ENCODE data around the gene SLC4A8.

Gene SLC4A8

DNA sequence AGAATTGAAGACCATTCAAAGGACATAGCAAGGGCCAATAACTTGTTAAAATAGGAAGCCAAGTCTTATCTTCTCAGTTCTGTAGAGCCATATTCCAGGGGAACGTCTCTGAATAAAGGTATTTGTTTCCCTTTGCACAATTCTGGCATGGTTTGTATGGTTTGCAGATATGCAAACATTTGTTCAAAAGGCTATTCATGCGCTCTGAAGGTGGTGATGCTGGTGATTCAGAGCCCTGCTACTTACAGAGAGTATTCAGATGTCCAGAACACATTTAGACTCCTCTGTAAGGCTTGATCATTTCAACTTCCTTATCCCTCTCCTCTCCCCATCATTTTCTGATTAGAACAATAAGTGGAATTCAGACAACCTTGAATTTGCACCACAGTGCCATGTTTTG lies 35.9 kb downstream of the SLC4A8 start:
- Histone ChIP-seq H3K4me3 (ENCODE audit: low read depth in 1 of 2, low read length in 2 of 2) (no peak overlapping the region), H3K4me2 (ENCODE audit: insufficient read depth, low read length) (no peak overlapping the region), H3K79me2 (ENCODE audit: insufficient read depth, low read length) (no peaks in the 10 kb centered on the region), H2AFZ (ENCODE audit: low read depth, low read length) (no peak overlapping the region), H3K27ac (ENCODE audit: low read length) (no peak overlapping the region), H3K36me3 (ENCODE audit: insufficient read depth, low read length) (peaks cover 27% of the 10 kb centered on the region), H3K4me1 (ENCODE audit: insufficient read depth, low read length) (no peaks in the 10 kb centered on the region), H3K9me3 (ENCODE audit: insufficient read depth, low read length, severe bottlenecking) (no peaks in the 10 kb centered on the region), H4K20me1 (ENCODE audit: insufficient read depth, low read length) (no peaks in the 10 kb centered on the region), H3K27me3 (ENCODE audit: insufficient read depth, low read length, poor library complexity) (no peaks in the 10 kb centered on the region), H3K9ac (ENCODE audit: low read depth, low read length) (no peak overlapping the region)
- DNase-seq = no peak
- TF ChIP-seq EZH2 (IDR thresholded peaks at IDR 0.05; ENCODE audit: borderline replicate concordance, low read depth, low read length, severe bottlenecking) = no peak
- TF ChIP-seq CTCF (IDR thresholded peaks at IDR 0.05; ENCODE audit: borderline replicate concordance, extremely low read depth, low read length, poor library complexity, severe bottlenecking) = no peak
- ATAC-seq (ENCODE audit: insufficient read depth, low read depth) = no peak

DNA sequence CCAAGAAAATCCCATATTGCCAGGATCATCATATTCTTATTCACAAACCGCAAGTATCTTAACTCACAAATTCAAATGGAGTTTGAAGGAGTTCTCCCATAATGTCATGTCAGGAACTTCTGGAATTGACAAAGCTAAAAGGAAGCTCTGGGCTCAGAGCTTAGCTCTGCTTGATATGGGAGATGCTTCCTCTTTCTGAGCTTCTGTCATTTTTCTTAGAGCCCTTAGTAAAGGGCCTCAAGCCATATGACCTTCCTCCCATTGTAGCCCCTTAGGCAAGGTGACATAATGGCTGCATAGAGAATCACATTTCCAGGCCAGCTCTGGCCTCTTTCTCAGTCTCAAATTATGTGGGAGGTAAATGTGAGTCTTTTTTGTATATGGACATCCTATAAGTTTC lies 40.9 kb downstream of the SLC4A8 start:
- no peak for TF ChIP-seq CTCF (IDR thresholded peaks at IDR 0.05; ENCODE audit: borderline replicate concordance, extremely low read depth, low read length, poor library complexity, severe bottlenecking)
- no peak for TF ChIP-seq EZH2 (IDR thresholded peaks at IDR 0.05; ENCODE audit: borderline replicate concordance, low read depth, low read length, severe bottlenecking)
- Histone ChIP-seq H4K20me1 (ENCODE audit: insufficient read depth, low read length) (no peaks in the 10 kb centered on the region), H3K9ac (ENCODE audit: low read depth, low read length) (no peak overlapping the region), H3K9me3 (ENCODE audit: insufficient read depth, low read length, severe bottlenecking) (no peaks in the 10 kb centered on the region), H3K4me1 (ENCODE audit: insufficient read depth, low read length) (no peaks in the 10 kb centered on the region), H3K4me2 (ENCODE audit: insufficient read depth, low read length) (no peak overlapping the region), H3K4me3 (ENCODE audit: low read depth in 1 of 2, low read length in 2 of 2) (no peak overlapping the region), H3K27ac (ENCODE audit: low read length) (no peak overlapping the region), H3K27me3 (ENCODE audit: insufficient read depth, low read length, poor library complexity) (no peaks in the 10 kb centered on the region), H2AFZ (ENCODE audit: low read depth, low read length) (no peak overlapping the region), H3K79me2 (ENCODE audit: insufficient read depth, low read length) (no peaks in the 10 kb centered on the region), H3K36me3 (ENCODE audit: insufficient read depth, low read length) (peaks cover 27% of the 10 kb centered on the region)
- ATAC-seq (ENCODE audit: insufficient read depth, low read depth) (no peak), DNase-seq (no peak)

DNA sequence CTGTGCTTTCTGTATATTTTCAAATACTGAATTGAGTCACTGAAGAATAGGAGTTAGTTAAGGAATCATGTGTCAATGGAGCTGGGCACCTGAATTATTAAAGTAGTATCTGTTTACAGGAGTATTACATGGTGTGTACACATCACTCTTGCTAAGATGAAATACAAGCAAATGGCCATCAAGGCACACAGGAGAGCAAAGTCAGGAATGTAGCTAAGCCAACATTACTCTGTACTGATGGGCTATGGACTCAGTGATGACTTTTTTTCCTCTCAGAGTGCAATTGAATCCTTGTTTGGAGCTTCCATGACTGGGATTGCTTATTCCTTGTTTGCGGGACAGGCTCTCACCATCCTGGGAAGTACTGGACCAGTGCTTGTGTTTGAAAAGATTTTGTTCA lies 45.5 kb downstream of the SLC4A8 start:
- no peaks in the 10 kb centered on the region for H4K20me1 ChIP-seq (ENCODE audit: insufficient read depth, low read length)
- no peak for ATAC-seq (ENCODE audit: insufficient read depth, low read depth)
- no peaks in the 10 kb centered on the region for H3K27me3 ChIP-seq (ENCODE audit: insufficient read depth, low read length, poor library complexity)
- H3K79me2 ChIP-seq (ENCODE audit: insufficient read depth, low read length) = no peaks in the 10 kb centered on the region
- H3K27ac ChIP-seq (ENCODE audit: low read length) = no peak overlapping the region
- no peak overlapping the region for H2AFZ ChIP-seq (ENCODE audit: low read depth, low read length)
- H3K36me3 ChIP-seq (ENCODE audit: insufficient read depth, low read length) = peaks cover 20% of the 10 kb centered on the region; the same call in 1 of the 2 replicates
- no peak overlapping the region for H3K4me3 ChIP-seq (ENCODE audit: low read depth in 1 of 2, low read length in 2 of 2)
- H3K9ac ChIP-seq (ENCODE audit: low read depth, low read length) = no peak overlapping the region
- TF ChIP-seq CTCF (IDR thresholded peaks at IDR 0.05; ENCODE audit: borderline replicate concordance, extremely low read depth, low read length, poor library complexity, severe bottlenecking) = no peak
- TF ChIP-seq EZH2 (IDR thresholded peaks at IDR 0.05; ENCODE audit: borderline replicate concordance, low read depth, low read length, severe bottlenecking) = no peak
- no peaks in the 10 kb centered on the region for H3K4me1 ChIP-seq (ENCODE audit: insufficient read depth, low read length)
- H3K9me3 ChIP-seq (ENCODE audit: insufficient read depth, low read length, severe bottlenecking) = no peaks in the 10 kb centered on the region
- H3K4me2 ChIP-seq (ENCODE audit: insufficient read depth, low read length) = no peak overlapping the region
- DNase-seq = no peak

Data from DND-41 (cell line).